IMR-90 (cell line): ENCODE results near the gene FTO.

Experiments
- CEBPB ChIP-seq: IDR thresholded peaks from 2 replicates; pipeline ENCODE4 v1.6.1; 2012; ENCODE audit warnings: low read depth, low read length, improper control_type of control experiment
- MAFK ChIP-seq: IDR thresholded peaks from 2 replicates; pipeline ENCODE4 v1.6.1; 2012; ENCODE audit warnings: low read depth, low read length, improper control_type of control experiment
- MAZ ChIP-seq: IDR thresholded peaks from 2 replicates; pipeline ENCODE4 v1.6.1; 2012; ENCODE audit warnings: low read depth, mild to moderate bottlenecking, low read length, improper control_type of control experiment, moderate library complexity, borderline replicate concordance
- MXI1 ChIP-seq: IDR thresholded peaks from 2 replicates; pipeline ENCODE4 v1.6.1; 2012; ENCODE audit warnings: low read depth, mild to moderate bottlenecking, low read length, moderate library complexity, borderline replicate concordance
- POLR2A ChIP-seq: IDR thresholded peaks from 2 replicates; pipeline ENCODE4 v1.6.1; 2012; ENCODE audit warnings: mild to moderate bottlenecking, low read depth, low read length
- RAD21 ChIP-seq: IDR thresholded peaks from 2 replicates; pipeline ENCODE4 v1.6.1; 2012; ENCODE audit warnings: low read length, improper control_type of control experiment
- RCOR1 ChIP-seq: IDR thresholded peaks from 2 replicates; pipeline ENCODE4 v1.6.1; 2012; ENCODE audit warnings: mild to moderate bottlenecking, low read length, improper control_type of control experiment; ENCODE audit not compliant: insufficient replicate concordance
- SMC3 ChIP-seq: fragments of 150-350 bp; IDR thresholded peaks from 2 replicates; pipeline ENCODE4 v1.6.1; 2016; ENCODE audit warnings: low read depth, mild to moderate bottlenecking, antibody characterized with exemption, low read length, moderate library complexity
- TF ChIP-seq, protein P1 (sequence below): conservative IDR thresholded peaks from 2 replicates; pipeline ENCODE4 v1.5.1; 2012; ENCODE audit warnings: mild to moderate bottlenecking, low read depth, low read length, improper control_type of control experiment
- TF ChIP-seq, protein P2 (sequence below): fragments of 150-350 bp; IDR thresholded peaks from 2 replicates; pipeline ENCODE4 v1.6.1; 2017; ENCODE audit warnings: mild to moderate bottlenecking, antibody characterized with exemption, low read length, low read depth
- TF ChIP-seq, protein P3 (sequence below): fragments of 150-350 bp; IDR thresholded peaks from 2 replicates; pipeline ENCODE4 v1.6.1; 2016; ENCODE audit warnings: low read depth, mild to moderate bottlenecking, low read length, moderate library complexity, borderline replicate concordance

DNA sequence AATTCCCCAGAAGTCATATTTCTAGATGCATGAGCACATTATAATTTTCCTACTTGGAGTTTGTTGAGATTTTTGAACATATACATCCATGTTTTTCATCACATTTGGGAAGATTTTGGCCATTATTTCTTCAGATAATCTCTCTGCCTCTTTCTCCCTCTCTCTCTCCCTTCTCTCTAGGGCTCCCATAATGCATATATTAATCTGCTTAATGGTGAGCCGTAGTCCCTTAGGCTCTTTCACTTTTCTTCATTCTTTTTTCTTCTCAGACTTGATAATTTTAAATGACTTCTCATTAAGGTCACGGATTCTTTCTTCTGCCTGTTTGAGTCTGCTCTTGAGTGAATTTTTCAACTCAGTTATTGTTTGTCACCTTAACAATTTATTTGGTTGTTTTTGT, 481.1 kb downstream of the FTO start:
- TF ChIP-seq RCOR1 (no peak), RAD21 (no peak), MAFK (no peak), POLR2A (no peak), SMC3 (no peak), MAZ (no peak), CEBPB (no peak), MXI1 (no peak)
- TF ChIP-seq, protein P1, sequence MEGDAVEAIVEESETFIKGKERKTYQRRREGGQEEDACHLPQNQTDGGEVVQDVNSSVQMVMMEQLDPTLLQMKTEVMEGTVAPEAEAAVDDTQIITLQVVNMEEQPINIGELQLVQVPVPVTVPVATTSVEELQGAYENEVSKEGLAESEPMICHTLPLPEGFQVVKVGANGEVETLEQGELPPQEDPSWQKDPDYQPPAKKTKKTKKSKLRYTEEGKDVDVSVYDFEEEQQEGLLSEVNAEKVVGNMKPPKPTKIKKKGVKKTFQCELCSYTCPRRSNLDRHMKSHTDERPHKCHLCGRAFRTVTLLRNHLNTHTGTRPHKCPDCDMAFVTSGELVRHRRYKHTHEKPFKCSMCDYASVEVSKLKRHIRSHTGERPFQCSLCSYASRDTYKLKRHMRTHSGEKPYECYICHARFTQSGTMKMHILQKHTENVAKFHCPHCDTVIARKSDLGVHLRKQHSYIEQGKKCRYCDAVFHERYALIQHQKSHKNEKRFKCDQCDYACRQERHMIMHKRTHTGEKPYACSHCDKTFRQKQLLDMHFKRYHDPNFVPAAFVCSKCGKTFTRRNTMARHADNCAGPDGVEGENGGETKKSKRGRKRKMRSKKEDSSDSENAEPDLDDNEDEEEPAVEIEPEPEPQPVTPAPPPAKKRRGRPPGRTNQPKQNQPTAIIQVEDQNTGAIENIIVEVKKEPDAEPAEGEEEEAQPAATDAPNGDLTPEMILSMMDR: no peak
- TF ChIP-seq, protein P2, sequence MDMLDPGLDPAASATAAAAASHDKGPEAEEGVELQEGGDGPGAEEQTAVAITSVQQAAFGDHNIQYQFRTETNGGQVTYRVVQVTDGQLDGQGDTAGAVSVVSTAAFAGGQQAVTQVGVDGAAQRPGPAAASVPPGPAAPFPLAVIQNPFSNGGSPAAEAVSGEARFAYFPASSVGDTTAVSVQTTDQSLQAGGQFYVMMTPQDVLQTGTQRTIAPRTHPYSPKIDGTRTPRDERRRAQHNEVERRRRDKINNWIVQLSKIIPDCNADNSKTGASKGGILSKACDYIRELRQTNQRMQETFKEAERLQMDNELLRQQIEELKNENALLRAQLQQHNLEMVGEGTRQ: no peak
- TF ChIP-seq, protein P3, sequence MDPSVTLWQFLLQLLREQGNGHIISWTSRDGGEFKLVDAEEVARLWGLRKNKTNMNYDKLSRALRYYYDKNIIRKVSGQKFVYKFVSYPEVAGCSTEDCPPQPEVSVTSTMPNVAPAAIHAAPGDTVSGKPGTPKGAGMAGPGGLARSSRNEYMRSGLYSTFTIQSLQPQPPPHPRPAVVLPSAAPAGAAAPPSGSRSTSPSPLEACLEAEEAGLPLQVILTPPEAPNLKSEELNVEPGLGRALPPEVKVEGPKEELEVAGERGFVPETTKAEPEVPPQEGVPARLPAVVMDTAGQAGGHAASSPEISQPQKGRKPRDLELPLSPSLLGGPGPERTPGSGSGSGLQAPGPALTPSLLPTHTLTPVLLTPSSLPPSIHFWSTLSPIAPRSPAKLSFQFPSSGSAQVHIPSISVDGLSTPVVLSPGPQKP: no peak
